Activated CD8-positive, alpha-beta memory T cell treated with anti-CD3 and anti-CD28 coated beads for 36 hours (primary cell): ENCODE data around the gene PSMB1. TPM values are rescaled to one million over a fixed set of nuclear protein-coding genes. Genes with fewer than 3 reads are reported as not detected.

ENCODE experiments used
- total RNA-seq, 2 experiments: library from RNA; stranded (reverse); gene quantifications; one replicate each; pipeline ENCODE4 v1.2.3, GENCODE V29; 2021

Gene PSMB1
- total RNA-seq, 2 experiments from 2014 or later: 286 to 293 TPM

Other genes with a start within 250 kb of the PSMB1 start
- 10 to 100 TPM; 17.2 TPM for gene FAM120B, start 246.5 kb downstream of the PSMB1 start, total RNA-seq
- gene TBP, start 1.1 kb upstream of the PSMB1 start, total RNA-seq: 10 to 100 TPM; 29.5 to 31.7 TPM
- gene PDCD2, start 31.3 kb upstream of the PSMB1 start, total RNA-seq: 100 to 1,000 TPM; 147 to 152 TPM